Lower lobe of right lung (tissue), 2 donors: ENCODE measurements around the gene PTPRG. TPM values are rescaled to one million over a fixed set of nuclear protein-coding genes. Genes with fewer than 3 reads are reported as not detected.

Experiments used
- ATAC-seq, 2 donors: fragments of 200-7000 bp; cut with Tn5 transposase; one replicate each; pipeline ENCODE4 v1.9.1; 2020 to 2022; ENCODE audit warnings: mild to moderate bottlenecking in 2 of 2, moderate library complexity in 2 of 2
- DNase-seq: peaks from one replicate; pipeline ENCODE4 v3.0.0-alpha.2; 2020
- H3K27ac ChIP-seq: fragments of 200-600 bp; one replicate; pipeline ENCODE4 v1.8.0; 2022
- H3K27me3 ChIP-seq: fragments of 200-600 bp; one replicate; pipeline ENCODE4 v1.8.0; 2022; ENCODE audit warnings: low read depth
- H3K36me3 ChIP-seq: fragments of 200-600 bp; one replicate; pipeline ENCODE4 v1.8.0; 2022; ENCODE audit warnings: mild to moderate bottlenecking
- H3K4me1 ChIP-seq: fragments of 200-600 bp; one replicate; pipeline ENCODE4 v1.8.0; 2022
- H3K4me3 ChIP-seq: fragments of 200-600 bp; one replicate; pipeline ENCODE4 v1.8.0; 2022; ENCODE audit warnings: mild to moderate bottlenecking
- H3K9me3 ChIP-seq: fragments of 200-600 bp; one replicate; pipeline ENCODE4 v1.8.0; 2022
- intact Hi-C: fragments of 100-400 bp; cut with DNase I; formaldehyde crosslinking; loops from one replicate; pipeline ENCODE4 v1.11.0; 2022
- total RNA-seq: library from RNA; stranded (reverse); fragmentation: NEBNext Ultra II Directional; extraction: Animal tissue kit (Norgen Biotek cat#: 25700); gene quantifications from one replicate; pipeline ENCODE4 v1.2.1, GENCODE V29; 2021
- TF ChIP-seq, protein P1 (sequence below): fragments of 200-600 bp; IDR thresholded peaks from one replicate; pipeline ENCODE4 v1.8.0; 2022; ENCODE audit warnings: antibody characterized with exemption, mild to moderate bottlenecking
- donor health status: DM: no; HTN: yes; CAD: no; lungs with severe emphysema.

PTPRG gene
- total RNA-seq, 1 donor from 2014 or later: 67.6 TPM

DNA sequence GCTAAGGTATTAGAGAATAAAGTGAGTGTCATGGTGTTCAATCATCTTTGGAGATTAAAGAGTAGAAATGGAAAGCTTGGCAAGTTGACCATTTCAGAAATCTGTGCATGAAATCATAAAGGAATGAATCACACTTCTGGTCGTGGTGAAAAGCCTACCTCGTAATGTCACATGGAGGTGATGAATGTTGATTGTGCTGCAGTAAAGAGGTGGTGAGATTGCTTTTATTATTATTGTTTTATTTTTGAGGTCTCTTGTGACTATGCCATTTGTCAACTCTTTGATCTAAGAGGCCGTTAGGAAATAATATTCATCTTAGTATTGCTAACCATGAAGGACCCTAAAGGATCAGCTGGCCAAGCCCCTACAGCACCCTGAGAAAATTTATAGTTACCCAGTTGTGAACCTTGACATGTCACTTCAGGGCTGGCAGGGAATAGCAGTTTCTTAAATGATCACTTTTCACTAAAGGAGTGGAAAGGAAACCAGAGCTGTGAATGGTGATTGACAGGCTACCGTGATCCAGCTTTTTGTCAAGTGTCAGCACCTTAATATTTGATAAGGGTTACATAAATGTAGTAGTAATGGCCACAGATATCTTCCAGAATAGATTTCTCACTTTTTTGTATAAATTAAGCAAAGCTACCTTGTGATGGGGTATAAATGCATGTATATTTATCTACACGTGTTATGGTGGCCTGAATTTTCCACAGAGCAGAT is 203.9 kb downstream of the PTPRG start:
- TF ChIP-seq, protein P1, sequence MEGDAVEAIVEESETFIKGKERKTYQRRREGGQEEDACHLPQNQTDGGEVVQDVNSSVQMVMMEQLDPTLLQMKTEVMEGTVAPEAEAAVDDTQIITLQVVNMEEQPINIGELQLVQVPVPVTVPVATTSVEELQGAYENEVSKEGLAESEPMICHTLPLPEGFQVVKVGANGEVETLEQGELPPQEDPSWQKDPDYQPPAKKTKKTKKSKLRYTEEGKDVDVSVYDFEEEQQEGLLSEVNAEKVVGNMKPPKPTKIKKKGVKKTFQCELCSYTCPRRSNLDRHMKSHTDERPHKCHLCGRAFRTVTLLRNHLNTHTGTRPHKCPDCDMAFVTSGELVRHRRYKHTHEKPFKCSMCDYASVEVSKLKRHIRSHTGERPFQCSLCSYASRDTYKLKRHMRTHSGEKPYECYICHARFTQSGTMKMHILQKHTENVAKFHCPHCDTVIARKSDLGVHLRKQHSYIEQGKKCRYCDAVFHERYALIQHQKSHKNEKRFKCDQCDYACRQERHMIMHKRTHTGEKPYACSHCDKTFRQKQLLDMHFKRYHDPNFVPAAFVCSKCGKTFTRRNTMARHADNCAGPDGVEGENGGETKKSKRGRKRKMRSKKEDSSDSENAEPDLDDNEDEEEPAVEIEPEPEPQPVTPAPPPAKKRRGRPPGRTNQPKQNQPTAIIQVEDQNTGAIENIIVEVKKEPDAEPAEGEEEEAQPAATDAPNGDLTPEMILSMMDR: no peak
- no peaks in the 10 kb centered on the region for H3K27me3 ChIP-seq
- intact Hi-C loops: no loop called here
- no peaks in the 10 kb centered on the region for H3K4me1 ChIP-seq
- DNase-seq (no peak), ATAC-seq (no peak)
- no peaks in the 10 kb centered on the region for H3K9me3 ChIP-seq
- H3K27ac ChIP-seq: no peak overlapping the region
- no peaks in the 10 kb centered on the region for H3K36me3 ChIP-seq
- no peak overlapping the region for H3K4me3 ChIP-seq

DNA sequence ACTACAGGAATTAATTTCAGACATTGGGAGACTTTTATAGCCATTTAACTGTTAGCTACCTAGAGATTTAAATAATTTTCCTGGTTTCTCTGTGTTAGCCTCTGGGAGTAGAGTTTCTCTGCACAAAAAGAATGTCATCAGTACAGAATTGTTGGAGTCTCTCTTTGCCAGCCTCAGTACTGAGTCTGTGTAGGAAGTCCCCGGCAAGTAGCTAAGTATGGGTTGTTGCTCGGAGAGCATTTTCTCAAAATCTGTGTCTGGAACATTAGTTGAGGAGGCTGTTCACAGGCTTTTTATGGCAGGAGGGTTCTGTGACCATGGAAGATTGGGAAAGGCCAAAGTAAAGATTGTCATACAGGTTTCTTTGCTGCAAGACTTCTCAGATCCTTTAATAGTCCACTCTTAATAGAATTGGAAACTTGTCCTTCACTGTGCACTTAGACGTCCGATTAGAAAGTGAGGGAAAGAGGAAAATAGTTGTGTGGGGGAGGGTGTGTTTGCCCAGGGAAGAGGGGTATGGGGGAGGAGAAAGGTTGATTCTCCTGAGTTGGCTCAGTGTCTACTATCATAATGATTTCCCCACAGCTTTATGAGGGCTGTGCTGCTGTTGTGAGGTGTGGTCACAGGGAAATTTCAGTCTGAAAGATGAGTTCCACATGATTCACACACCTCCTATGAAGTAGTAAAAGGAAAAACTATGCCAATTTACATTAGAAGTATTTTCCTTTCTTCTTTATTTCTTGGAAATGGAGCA is 207.1 kb downstream of the PTPRG start:
- ATAC-seq: no peak
- TF ChIP-seq, protein P1: no peak

DNA sequence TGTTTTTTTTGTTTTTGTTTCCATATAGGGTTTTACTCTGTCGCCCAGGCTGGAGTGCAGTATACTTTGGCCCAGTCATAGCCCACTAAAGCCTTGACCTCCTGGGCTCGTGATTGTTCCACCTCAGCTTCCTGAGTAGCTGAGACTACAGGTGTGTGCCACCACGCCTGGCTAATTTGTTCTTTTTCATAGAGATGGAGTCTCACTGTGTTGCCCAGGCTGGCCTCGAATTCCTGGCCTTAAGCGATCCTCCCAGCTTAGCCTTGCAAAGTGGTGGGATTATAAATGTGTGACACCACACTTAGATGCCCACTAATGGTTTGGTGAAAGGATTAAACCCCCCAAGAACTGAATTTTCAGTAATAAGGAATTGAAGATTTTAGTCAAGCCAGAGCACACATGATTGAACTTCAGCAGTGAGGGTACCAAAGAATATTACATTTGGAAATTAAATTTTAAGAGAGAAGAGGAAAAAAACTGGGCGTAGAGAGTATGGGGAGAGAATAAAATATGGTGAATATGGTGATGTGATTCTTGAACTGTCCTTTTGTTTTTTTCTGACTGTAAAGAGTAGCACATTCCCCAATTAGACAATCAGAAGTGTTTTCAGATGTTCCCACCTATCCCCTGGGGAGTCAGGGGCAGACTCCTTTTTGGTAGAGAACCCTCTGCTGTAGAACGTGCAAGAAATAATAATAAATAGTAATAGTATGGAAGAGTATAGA is 208.1 kb downstream of the PTPRG start:
- no peak for ATAC-seq

More for the DNA sequence above, 207.1 kb downstream of the PTPRG start:
- DNase-seq: no peak
- intact Hi-C loops: no loop called here
- Histone ChIP-seq H3K4me1 (no peaks in the 10 kb centered on the region), H3K4me3 (no peak overlapping the region), H3K36me3 (no peaks in the 10 kb centered on the region), H3K9me3 (no peaks in the 10 kb centered on the region), H3K27ac (no peak overlapping the region), H3K27me3 (no peaks in the 10 kb centered on the region)

GRCh38 chr3:61771976-61772375 is 210.6 kb downstream of the PTPRG start:
- intact Hi-C loops: no loop called here
- ATAC-seq: no peak
- H3K4me1 ChIP-seq: no peaks in the 10 kb centered on the region

More for the DNA sequence above, 208.1 kb downstream of the PTPRG start:
- Histone ChIP-seq H3K27me3 (no peaks in the 10 kb centered on the region), H3K4me3 (no peak overlapping the region), H3K27ac (no peak overlapping the region), H3K36me3 (no peaks in the 10 kb centered on the region), H3K9me3 (no peaks in the 10 kb centered on the region), H3K4me1 (no peaks in the 10 kb centered on the region)
- intact Hi-C loops: no loop called here
- TF ChIP-seq, protein P1: no peak
- no peak for DNase-seq

DNA sequence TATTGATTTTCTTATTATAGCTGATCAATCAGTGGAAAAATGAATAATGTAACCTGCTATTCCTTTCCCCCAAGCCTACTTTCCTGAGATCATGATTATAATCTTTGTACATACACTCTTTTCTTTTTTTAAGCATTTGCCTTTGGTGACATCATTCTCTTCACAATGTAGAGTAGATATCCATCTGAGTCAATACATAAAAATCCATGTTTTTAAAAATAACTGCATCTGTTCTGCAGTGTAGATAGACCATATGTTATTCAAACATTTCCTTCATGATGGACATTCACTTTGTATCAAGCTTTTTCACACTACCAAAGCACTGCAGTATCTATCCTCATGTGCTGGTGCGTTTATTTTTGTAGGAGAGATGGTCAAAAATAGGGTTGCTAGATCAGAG is 211.1 kb downstream of the PTPRG start:
- Histone ChIP-seq H3K9me3 (no peaks in the 10 kb centered on the region), H3K4me3 (no peak overlapping the region), H3K4me1 (no peaks in the 10 kb centered on the region), H3K27ac (no peak overlapping the region), H3K27me3 (no peaks in the 10 kb centered on the region), H3K36me3 (no peaks in the 10 kb centered on the region)
- TF ChIP-seq, protein P1: no peak
- no peak for DNase-seq
- ATAC-seq: no peak
- intact Hi-C loops: no loop called here

More at GRCh38 chr3:61771976-61772375, 210.6 kb downstream of the PTPRG start:
- Histone ChIP-seq H3K4me3 (no peak overlapping the region), H3K27me3 (no peaks in the 10 kb centered on the region), H3K27ac (no peak overlapping the region), H3K9me3 (no peaks in the 10 kb centered on the region), H3K36me3 (no peaks in the 10 kb centered on the region)
- TF ChIP-seq, protein P1: no peak
- no peak for DNase-seq
